GM23248 (cell line): Measurements from ENCODE around the gene HELZ2.

Source experiments
- EZH2 ChIP-seq: fragments of 200-600 bp; sonication (generic); IDR thresholded peaks from 2 replicates; pipeline ENCODE4 v1.6.1; 2018; ENCODE audit warnings: antibody characterized with exemption, mild to moderate bottlenecking; ENCODE audit not compliant: insufficient read depth, poor library complexity, severe bottlenecking
- EZH2phosphoT487 ChIP-seq: fragments of 200-600 bp; sonication (generic); IDR thresholded peaks from 2 replicates; pipeline ENCODE4 v1.6.1; 2018; ENCODE audit warnings: antibody characterized with exemption, moderate library complexity, mild to moderate bottlenecking, low read depth; ENCODE audit not compliant: insufficient read depth

GRCh38 chr20:63580796-63581461 lies 6.9 kb upstream of the HELZ2 start:
- TF ChIP-seq EZH2 = no peak
- no peak for TF ChIP-seq EZH2phosphoT487
